Neuronal stem cell (in vitro differentiated cells): ENCODE results near the gene IL1RN.

Experiments used
- DNase-seq: peaks from one replicate; pipeline ENCODE4 v3.0.0-alpha.2; 2013; ENCODE audit warnings: low spot score
- H2AFZ ChIP-seq: one replicate; pipeline ENCODE4 v1.6.1; 2013; ENCODE audit warnings: mild to moderate bottlenecking, low read length, inconsistent platforms
- H2AK5ac ChIP-seq: 2 replicates; pipeline ENCODE4 v1.6.1; 2013; ENCODE audit warnings: low read depth, mild to moderate bottlenecking, inconsistent platforms, low read length, moderate library complexity, mixed read lengths
- H2BK120ac ChIP-seq: 2 replicates; pipeline ENCODE4 v1.6.1; 2013; ENCODE audit warnings: low read depth, mild to moderate bottlenecking, inconsistent platforms, low read length, moderate library complexity, mixed read lengths
- H2BK12ac ChIP-seq: one replicate; pipeline ENCODE4 v1.6.1; 2013; ENCODE audit warnings: low read length, inconsistent platforms
- H2BK15ac ChIP-seq: 2 replicates; pipeline ENCODE4 v1.6.1; 2013; ENCODE audit warnings: mild to moderate bottlenecking, low read length, inconsistent platforms, mixed read lengths
- H2BK5ac ChIP-seq: one replicate; pipeline ENCODE4 v1.6.1; 2013; ENCODE audit warnings: inconsistent platforms, mild to moderate bottlenecking, low read length, moderate library complexity
- H3K14ac ChIP-seq: one replicate; pipeline ENCODE4 v1.6.1; 2013; ENCODE audit warnings: low read length, inconsistent platforms
- H3K18ac ChIP-seq: 2 replicates; pipeline ENCODE4 v1.6.1; 2013; ENCODE audit warnings: low read length, inconsistent platforms
- H3K23ac ChIP-seq: 2 replicates; pipeline ENCODE4 v1.6.1; 2013; ENCODE audit warnings: low read depth, mild to moderate bottlenecking, mixed read lengths, low read length, inconsistent platforms; ENCODE audit not compliant: poor library complexity
- H3K27ac ChIP-seq: replicated peaks from 3 replicates; pipeline ENCODE4 v1.5.1; 2013; ENCODE audit warnings: low read length, inconsistent platforms
- H3K27me3 ChIP-seq, 3 experiments: 2 replicates each; pipeline ENCODE4 v1.6.1; 2013; ENCODE audit warnings: low read length in 3 of 3, mild to moderate bottlenecking in 2 of 3, inconsistent platforms in 1 of 3, low read depth in 1 of 3, mixed read lengths in 1 of 3, moderate library complexity in 1 of 3; ENCODE audit not compliant: control insufficient read depth in 3 of 3, insufficient read depth in 3 of 3
- H3K36me3 ChIP-seq, 2 donors: replicated peaks in 1 of 2; 2 replicates each; pipeline ENCODE4 v1.6.1; 2013; ENCODE audit warnings: low read length in 2 of 2; ENCODE audit not compliant: control insufficient read depth in 2 of 2, insufficient read depth in 2 of 2
- H3K4ac ChIP-seq: 2 replicates; pipeline ENCODE4 v1.6.1; 2013; ENCODE audit warnings: inconsistent platforms, mild to moderate bottlenecking, low read length, moderate library complexity
- H3K4me1 ChIP-seq, 2 donors: 1 replicate in 1 of 2; 2 replicates in 1 of 2; pipeline ENCODE4 v1.6.1; 2013; ENCODE audit warnings: low read length in 2 of 2, low read depth in 1 of 2; ENCODE audit not compliant: control insufficient read depth in 2 of 2, insufficient read depth in 1 of 2
- H3K4me2 ChIP-seq: one replicate; pipeline ENCODE4 v1.6.1; 2013; ENCODE audit warnings: mild to moderate bottlenecking, low read length, inconsistent platforms; ENCODE audit not compliant: insufficient read depth, poor library complexity, severe bottlenecking
- H3K4me3 ChIP-seq, 2 donors: 2 replicates each; pipeline ENCODE4 v1.5.1; 2013; ENCODE audit warnings: low read length in 2 of 2, mild to moderate bottlenecking in 2 of 2, inconsistent platforms in 1 of 2, moderate library complexity in 1 of 2
- H3K79me1 ChIP-seq: one replicate; pipeline ENCODE4 v1.6.1; 2013; ENCODE audit warnings: low read depth, mild to moderate bottlenecking, inconsistent platforms, low read length, moderate library complexity
- H3K9ac ChIP-seq: one replicate; pipeline ENCODE4 v1.6.1; 2013; ENCODE audit warnings: mild to moderate bottlenecking, low read depth, low read length, inconsistent platforms; ENCODE audit not compliant: poor library complexity
- H3K9me3 ChIP-seq, 2 donors: replicated peaks in 1 of 2; 2 replicates each; pipeline versions ENCODE3 to v1.6.1; 2013; ENCODE audit warnings: low read length in 2 of 2, mild to moderate bottlenecking in 2 of 2, inconsistent platforms in 1 of 2, low read depth in 1 of 2, mixed read lengths in 1 of 2, moderate library complexity in 1 of 2; ENCODE audit not compliant: control insufficient read depth in 2 of 2, insufficient read depth in 1 of 2
- H4K8ac ChIP-seq: one replicate; pipeline ENCODE4 v1.6.1; 2013; ENCODE audit warnings: low read depth, mild to moderate bottlenecking, inconsistent platforms, low read length, moderate library complexity
- H4K91ac ChIP-seq: one replicate; pipeline ENCODE4 v1.6.1; 2013; ENCODE audit warnings: low read length, low read depth, mild to moderate bottlenecking, inconsistent platforms; ENCODE audit not compliant: poor library complexity
- WGBS, 2 donors: extraction: QIAGEN DNeasy Blood & Tissue Kit; methylation state at CpG; one replicate each; pipeline ENCODE4 v1.1.7; 2013; ENCODE audit warnings: missing lambda C conversion rate in 2 of 2, mixed read lengths in 1 of 2; ENCODE audit not compliant: insufficient read length in 2 of 2, insufficient replicate concordance in 1 of 2; ENCODE audit errors: extremely low coverage in 2 of 2; 5-methylcytosine and 5-hydroxymethylcytosine counted together

IL1RN gene

DNA sequence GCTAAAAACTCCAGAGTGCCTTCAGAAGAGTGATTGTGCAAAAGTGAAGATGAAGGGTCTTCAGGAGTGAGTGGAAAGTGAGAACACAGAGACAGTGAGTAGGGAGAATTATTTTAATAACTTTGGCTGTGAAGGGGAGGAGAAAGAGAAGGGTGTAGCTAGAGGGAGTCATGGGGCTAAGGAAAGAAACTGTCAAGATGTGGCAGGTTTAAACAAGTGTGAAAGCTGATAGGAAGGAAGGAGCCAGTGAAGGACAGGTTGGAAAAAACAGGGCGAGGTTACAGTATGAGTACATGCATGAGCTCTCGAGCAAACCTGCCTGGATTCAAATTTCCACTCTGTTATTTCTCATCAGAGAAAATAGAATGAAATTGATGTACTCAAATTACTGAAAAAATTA lies 41.9 kb upstream of the IL1RN start:
- no peak overlapping the region for H3K4me3 ChIP-seq
- no peak overlapping the region for H3K14ac ChIP-seq
- H3K18ac ChIP-seq, result no peak overlapping the region
- H4K91ac ChIP-seq, result no peak overlapping the region
- no peak overlapping the region for H3K4ac ChIP-seq
- H3K36me3 ChIP-seq, result no peaks in the 10 kb centered on the region
- no peak overlapping the region for H2AFZ ChIP-seq
- H2BK15ac ChIP-seq, result no peak overlapping the region
- no peak overlapping the region for H4K8ac ChIP-seq
- H3K23ac ChIP-seq, result no peak overlapping the region
- H2BK120ac ChIP-seq, result no peak overlapping the region
- no peak overlapping the region for H3K9ac ChIP-seq
- H2BK12ac ChIP-seq, result no peak overlapping the region
- peaks cover 0 to 10% (median 0%) of the 10 kb centered on the region in 3 experiments for H3K27me3 ChIP-seq
- DNase-seq, result no peak
- H3K4me2 ChIP-seq, result no peak overlapping the region
- H3K27ac ChIP-seq, result no peak overlapping the region
- no peak overlapping the region for H2BK5ac ChIP-seq
- H3K9me3 ChIP-seq, result no peaks in the 10 kb centered on the region
- H2AK5ac ChIP-seq, result no peak overlapping the region
- WGBS, 2 donors, result no CpG with 5 or more reads among the region's 2 CpGs
- H3K79me1 ChIP-seq, result no peaks in the 10 kb centered on the region
- no peaks in the 10 kb centered on the region for H3K4me1 ChIP-seq

DNA sequence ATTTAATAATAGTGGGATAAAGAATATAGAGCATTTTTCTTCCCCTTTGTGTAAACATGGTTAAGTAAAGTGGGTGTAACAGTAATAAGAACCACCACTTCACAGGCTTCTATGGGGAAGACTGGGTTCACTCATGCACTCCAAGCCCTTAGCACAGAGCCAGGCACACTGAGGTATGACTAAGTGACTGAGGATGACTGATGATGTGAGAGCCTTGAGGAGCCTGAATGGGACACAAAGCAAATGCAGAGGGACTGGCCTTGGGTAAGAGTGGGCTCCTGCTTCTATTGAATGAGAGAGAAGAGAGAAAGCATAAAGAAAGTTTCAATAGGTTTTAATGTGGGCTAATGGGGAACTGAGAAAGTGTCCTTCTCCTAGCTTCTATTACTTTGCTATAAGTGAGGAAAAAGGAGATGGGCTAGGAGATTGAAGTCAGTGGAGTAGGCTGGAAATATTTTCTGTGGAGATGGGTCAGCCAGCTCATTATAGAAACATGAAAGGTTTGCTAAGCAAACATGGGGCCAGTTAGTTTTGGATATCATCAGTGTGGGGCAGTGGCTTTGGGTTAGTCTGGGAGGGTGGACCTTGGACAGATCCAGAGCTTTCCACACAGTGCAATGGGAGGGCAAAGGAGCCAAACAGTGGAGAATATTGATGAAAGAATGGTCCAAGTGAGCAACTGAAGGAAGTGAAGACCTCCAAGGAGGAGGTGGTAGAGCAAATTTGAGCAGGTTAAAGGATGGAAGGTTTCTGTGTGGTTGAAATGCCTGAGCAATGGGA lies 39.0 kb upstream of the IL1RN start:
- no peak overlapping the region for H2BK5ac ChIP-seq
- H3K14ac ChIP-seq, result no peak overlapping the region
- no peak overlapping the region for H2BK15ac ChIP-seq
- H2BK120ac ChIP-seq, result no peak overlapping the region
- H3K4me1 ChIP-seq, result no peaks in the 10 kb centered on the region
- no peak overlapping the region for H4K91ac ChIP-seq
- no peak overlapping the region for H2AK5ac ChIP-seq
- H3K27ac ChIP-seq, result no peak overlapping the region
- no peaks in the 10 kb centered on the region for H3K36me3 ChIP-seq
- H3K9ac ChIP-seq, result no peak overlapping the region
- peaks cover 0 to 4% (median 0%) of the 10 kb centered on the region in 3 experiments for H3K27me3 ChIP-seq
- no peak overlapping the region for H3K23ac ChIP-seq
- no peak overlapping the region for H3K4me3 ChIP-seq
- DNase-seq, result no peak
- H3K4me2 ChIP-seq, result no peak overlapping the region
- H4K8ac ChIP-seq, result no peak overlapping the region
- no peaks in the 10 kb centered on the region for H3K9me3 ChIP-seq
- H3K4ac ChIP-seq, result no peak overlapping the region
- H3K18ac ChIP-seq, result no peak overlapping the region
- H3K79me1 ChIP-seq, result no peaks in the 10 kb centered on the region
- H2BK12ac ChIP-seq, result no peak overlapping the region
- no peak overlapping the region for H2AFZ ChIP-seq

- DNase-seq, result no peak
- Histone ChIP-seq H3K9ac (no peak overlapping the region), H4K91ac (no peak overlapping the region), H2BK12ac (no peak overlapping the region), H3K4me3 (no peak overlapping the region), H3K18ac (no peak overlapping the region), H3K79me1 (no peaks in the 10 kb centered on the region), H3K27me3 (peaks cover 0 to 4% (median 0%) of the 10 kb centered on the region in 3 experiments), H3K14ac (no peak overlapping the region), H3K4me2 (no peak overlapping the region), H2AFZ (no peak overlapping the region), H3K4me1 (no peaks in the 10 kb centered on the region), H2BK15ac (no peak overlapping the region), H3K9me3 (no peaks in the 10 kb centered on the region), H2BK5ac (no peak overlapping the region), H4K8ac (no peak overlapping the region), H2AK5ac (no peak overlapping the region), H3K4ac (no peak overlapping the region), H3K36me3 (no peaks in the 10 kb centered on the region), H3K23ac (no peak overlapping the region), H3K27ac (no peak overlapping the region), H2BK120ac (no peak overlapping the region)
Measured at GRCh38 chr2:113089916-113090315, 37.5 kb upstream of the IL1RN start.

DNA sequence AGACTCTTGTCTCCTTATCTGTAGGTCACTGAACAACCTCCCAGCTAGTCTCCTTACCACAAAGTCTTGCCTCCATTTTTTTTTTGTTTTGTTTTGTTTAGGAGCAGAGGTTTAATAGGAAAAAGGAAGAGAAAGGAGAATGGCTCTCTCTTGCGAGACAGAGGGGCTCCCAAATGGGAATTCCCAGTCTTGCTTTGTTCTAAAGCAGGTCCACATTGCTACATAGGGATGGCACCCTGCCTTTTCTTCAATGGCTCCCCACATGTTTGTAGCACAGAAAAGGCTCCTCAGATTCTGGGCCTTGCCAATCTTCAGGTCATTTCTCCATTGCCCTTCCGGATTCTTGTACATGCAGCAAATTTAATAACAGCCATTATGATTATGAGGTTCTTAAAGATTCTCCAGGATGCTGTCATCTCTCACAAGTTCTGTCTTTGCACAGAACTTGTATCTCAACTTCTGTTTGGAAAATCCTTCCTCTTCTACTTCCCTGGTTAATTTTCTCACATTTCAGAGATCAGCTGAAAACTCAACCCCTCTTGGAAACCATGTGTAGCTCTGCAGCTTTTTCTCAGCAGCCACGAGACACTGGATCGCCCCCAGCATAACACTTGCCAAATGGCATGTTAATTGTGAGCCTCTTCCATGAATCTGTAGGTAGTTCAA lies 36.0 kb upstream of the IL1RN start:
- H3K79me1 ChIP-seq, result no peaks in the 10 kb centered on the region
- no peak overlapping the region for H3K23ac ChIP-seq
- no peak overlapping the region for H3K4me2 ChIP-seq
- H2BK12ac ChIP-seq, result no peak overlapping the region
- no peak for DNase-seq
- no peak overlapping the region for H2BK5ac ChIP-seq
- no peaks in the 10 kb centered on the region for H3K9me3 ChIP-seq
- H3K27me3 ChIP-seq, result peaks cover 0 to 4% (median 0%) of the 10 kb centered on the region in 3 experiments
- no peak overlapping the region for H3K9ac ChIP-seq
- WGBS, 2 donors, result no CpG with 5 or more reads among the region's 4 CpGs
- H3K4me3 ChIP-seq, result no peak overlapping the region
- H3K4ac ChIP-seq, result no peak overlapping the region
- no peaks in the 10 kb centered on the region for H3K36me3 ChIP-seq
- H4K8ac ChIP-seq, result no peak overlapping the region
- no peak overlapping the region for H3K27ac ChIP-seq
- H2BK15ac ChIP-seq, result no peak overlapping the region
- H3K14ac ChIP-seq, result no peak overlapping the region
- H2BK120ac ChIP-seq, result no peak overlapping the region
- no peak overlapping the region for H3K18ac ChIP-seq
- no peak overlapping the region for H2AFZ ChIP-seq
- no peak overlapping the region for H2AK5ac ChIP-seq
- no peaks in the 10 kb centered on the region for H3K4me1 ChIP-seq
- no peak overlapping the region for H4K91ac ChIP-seq
